ENCODE measurements around the gene PVALB.

DNA sequence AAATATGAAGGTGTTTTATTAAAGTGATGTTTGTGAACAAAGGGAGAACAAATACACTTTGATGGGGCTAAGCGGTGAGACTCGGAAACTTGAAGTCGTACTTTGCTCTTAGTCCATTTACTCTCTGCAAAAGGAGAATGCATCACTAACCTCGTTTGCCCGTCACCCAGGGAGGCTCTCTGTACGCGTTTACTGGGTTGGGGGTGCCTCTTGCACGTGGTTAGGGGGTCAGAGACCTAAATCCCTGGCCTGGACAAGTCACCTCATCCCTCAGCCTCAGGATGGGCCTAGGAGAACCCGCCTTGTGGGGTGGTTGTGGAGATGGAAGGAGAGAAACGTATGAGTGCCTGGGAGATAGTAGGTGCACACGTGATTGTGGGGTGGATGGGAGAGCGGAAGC lies 40.1 kb downstream of the PVALB start:
- TF ChIP-seq SPI1 (IDR thresholded peaks at IDR 0.05; ENCODE audit: low read depth, low read length) = no peak
- no peak for TF ChIP-seq PAX5 (IDR thresholded peaks at IDR 0.05; ENCODE audit: insufficient read depth, low read length, severe bottlenecking)
- TF ChIP-seq POLR2AphosphoS5 (IDR thresholded peaks at IDR 0.05; ENCODE audit: low read depth, low read length) = no peak
